Activated T-cell treated with anti-CD3 and anti-CD28 coated beads for 1 hour (primary cell): ENCODE results near the gene SPIC.

Experiments used
- DNase-seq: peaks from one replicate; pipeline ENCODE4 v3.0.0-alpha.2; 2020; ENCODE audit warnings: low read depth

Gene SPIC

GRCh38 chr12:101536069-101536674, 61.0 kb downstream of the SPIC start:
- no peak for DNase-seq
